IMR-90 (cell line): Measurements from ENCODE around the gene LTN1.

ENCODE experiments used
- BHLHE40 ChIP-seq: fragments of 150-350 bp; IDR thresholded peaks from 2 replicates; pipeline ENCODE4 v1.6.1; 2016; ENCODE audit warnings: mild to moderate bottlenecking, low read depth, low read length
- CEBPB ChIP-seq: IDR thresholded peaks from 2 replicates; pipeline ENCODE4 v1.6.1; 2012; ENCODE audit warnings: low read depth, low read length, improper control_type of control experiment
- CHD1 ChIP-seq: IDR thresholded peaks from 2 replicates; pipeline ENCODE4 v1.6.1; 2012; ENCODE audit warnings: low read depth, low read length, improper control_type of control experiment
- FOS ChIP-seq: fragments of 150-350 bp; IDR thresholded peaks from 2 replicates; pipeline ENCODE4 v1.6.1; 2016; ENCODE audit warnings: low read depth, low read length
- MAFK ChIP-seq: IDR thresholded peaks from 2 replicates; pipeline ENCODE4 v1.6.1; 2012; ENCODE audit warnings: low read depth, low read length, improper control_type of control experiment
- MXI1 ChIP-seq: IDR thresholded peaks from 2 replicates; pipeline ENCODE4 v1.6.1; 2012; ENCODE audit warnings: low read depth, mild to moderate bottlenecking, low read length, moderate library complexity, borderline replicate concordance
- POLR2A ChIP-seq: IDR thresholded peaks from 2 replicates; pipeline ENCODE4 v1.6.1; 2012; ENCODE audit warnings: mild to moderate bottlenecking, low read depth, low read length
- RAD21 ChIP-seq: IDR thresholded peaks from 2 replicates; pipeline ENCODE4 v1.6.1; 2012; ENCODE audit warnings: low read length, improper control_type of control experiment
- RCOR1 ChIP-seq: IDR thresholded peaks from 2 replicates; pipeline ENCODE4 v1.6.1; 2012; ENCODE audit warnings: mild to moderate bottlenecking, low read length, improper control_type of control experiment; ENCODE audit not compliant: insufficient replicate concordance
- RFX5 ChIP-seq: IDR thresholded peaks from 2 replicates; pipeline ENCODE4 v1.8.0; 2012; ENCODE audit warnings: low read depth, mild to moderate bottlenecking, low read length, moderate library complexity
- SMC3 ChIP-seq: fragments of 150-350 bp; IDR thresholded peaks from 2 replicates; pipeline ENCODE4 v1.6.1; 2016; ENCODE audit warnings: low read depth, mild to moderate bottlenecking, antibody characterized with exemption, low read length, moderate library complexity
- TF ChIP-seq, protein P1 (sequence below): conservative IDR thresholded peaks from 2 replicates; pipeline ENCODE4 v1.5.1; 2012; ENCODE audit warnings: mild to moderate bottlenecking, low read depth, low read length, improper control_type of control experiment
- TF ChIP-seq, protein P2 (sequence below): fragments of 150-350 bp; IDR thresholded peaks from 2 replicates; pipeline ENCODE4 v1.6.1; 2016; ENCODE audit warnings: low read depth, mild to moderate bottlenecking, low read length, moderate library complexity, borderline replicate concordance
- TF ChIP-seq, protein P3 (sequence below): fragments of 150-350 bp; IDR thresholded peaks from 2 replicates; pipeline ENCODE4 v1.6.1; 2017; ENCODE audit warnings: mild to moderate bottlenecking, antibody characterized with exemption, low read length, low read depth

DNA sequence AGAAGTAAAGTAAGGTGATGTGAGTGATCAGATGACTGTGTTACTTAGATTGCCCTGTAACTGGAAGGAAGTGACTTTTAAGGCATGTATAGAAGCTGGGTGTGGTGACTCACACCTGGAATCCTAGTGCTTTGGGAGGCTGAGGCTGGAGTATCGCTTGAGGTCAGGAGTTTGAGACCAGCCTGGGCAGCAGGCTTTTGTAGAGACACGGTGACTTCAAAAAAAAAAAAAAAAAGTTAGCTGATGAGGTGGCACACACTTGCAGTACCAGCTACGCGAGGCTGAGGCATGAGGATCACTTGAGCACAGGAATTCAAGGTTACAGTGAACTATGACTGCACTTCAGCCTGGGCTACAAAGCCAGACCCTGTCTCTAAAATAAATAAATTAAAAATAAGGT is 29.5 kb upstream of the LTN1 start:
- TF ChIP-seq POLR2A = no peak
- TF ChIP-seq, protein P1, sequence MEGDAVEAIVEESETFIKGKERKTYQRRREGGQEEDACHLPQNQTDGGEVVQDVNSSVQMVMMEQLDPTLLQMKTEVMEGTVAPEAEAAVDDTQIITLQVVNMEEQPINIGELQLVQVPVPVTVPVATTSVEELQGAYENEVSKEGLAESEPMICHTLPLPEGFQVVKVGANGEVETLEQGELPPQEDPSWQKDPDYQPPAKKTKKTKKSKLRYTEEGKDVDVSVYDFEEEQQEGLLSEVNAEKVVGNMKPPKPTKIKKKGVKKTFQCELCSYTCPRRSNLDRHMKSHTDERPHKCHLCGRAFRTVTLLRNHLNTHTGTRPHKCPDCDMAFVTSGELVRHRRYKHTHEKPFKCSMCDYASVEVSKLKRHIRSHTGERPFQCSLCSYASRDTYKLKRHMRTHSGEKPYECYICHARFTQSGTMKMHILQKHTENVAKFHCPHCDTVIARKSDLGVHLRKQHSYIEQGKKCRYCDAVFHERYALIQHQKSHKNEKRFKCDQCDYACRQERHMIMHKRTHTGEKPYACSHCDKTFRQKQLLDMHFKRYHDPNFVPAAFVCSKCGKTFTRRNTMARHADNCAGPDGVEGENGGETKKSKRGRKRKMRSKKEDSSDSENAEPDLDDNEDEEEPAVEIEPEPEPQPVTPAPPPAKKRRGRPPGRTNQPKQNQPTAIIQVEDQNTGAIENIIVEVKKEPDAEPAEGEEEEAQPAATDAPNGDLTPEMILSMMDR = no peak
- TF ChIP-seq, protein P2, sequence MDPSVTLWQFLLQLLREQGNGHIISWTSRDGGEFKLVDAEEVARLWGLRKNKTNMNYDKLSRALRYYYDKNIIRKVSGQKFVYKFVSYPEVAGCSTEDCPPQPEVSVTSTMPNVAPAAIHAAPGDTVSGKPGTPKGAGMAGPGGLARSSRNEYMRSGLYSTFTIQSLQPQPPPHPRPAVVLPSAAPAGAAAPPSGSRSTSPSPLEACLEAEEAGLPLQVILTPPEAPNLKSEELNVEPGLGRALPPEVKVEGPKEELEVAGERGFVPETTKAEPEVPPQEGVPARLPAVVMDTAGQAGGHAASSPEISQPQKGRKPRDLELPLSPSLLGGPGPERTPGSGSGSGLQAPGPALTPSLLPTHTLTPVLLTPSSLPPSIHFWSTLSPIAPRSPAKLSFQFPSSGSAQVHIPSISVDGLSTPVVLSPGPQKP = no peak
- no peak for TF ChIP-seq RCOR1
- no peak for TF ChIP-seq RAD21
- no peak for TF ChIP-seq CEBPB
- no peak for TF ChIP-seq CHD1
- TF ChIP-seq, protein P3, sequence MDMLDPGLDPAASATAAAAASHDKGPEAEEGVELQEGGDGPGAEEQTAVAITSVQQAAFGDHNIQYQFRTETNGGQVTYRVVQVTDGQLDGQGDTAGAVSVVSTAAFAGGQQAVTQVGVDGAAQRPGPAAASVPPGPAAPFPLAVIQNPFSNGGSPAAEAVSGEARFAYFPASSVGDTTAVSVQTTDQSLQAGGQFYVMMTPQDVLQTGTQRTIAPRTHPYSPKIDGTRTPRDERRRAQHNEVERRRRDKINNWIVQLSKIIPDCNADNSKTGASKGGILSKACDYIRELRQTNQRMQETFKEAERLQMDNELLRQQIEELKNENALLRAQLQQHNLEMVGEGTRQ = no peak
- no peak for TF ChIP-seq MXI1
- no peak for TF ChIP-seq SMC3
- TF ChIP-seq MAFK = no peak
- no peak for TF ChIP-seq BHLHE40
- no peak for TF ChIP-seq FOS
- no peak for TF ChIP-seq RFX5
